D721Med (cell line): ENCODE results near the gene FBXO42.
A peak's percentile ranks its signal among the peaks of the same experiment; 100 is the strongest.
"Not testable (repeated sequence)": the region's sequence is repeated elsewhere in the genome, so short reads cannot be mapped to it uniquely, and the experiment has no call there.

Experiments
- DNase-seq: peaks from one replicate; pipeline ENCODE4 v3.0.0; 2011; ENCODE audit warnings: low spot score; ENCODE audit not compliant: insufficient read length
- FAIRE-seq: peaks from 2 replicates; lab custom pipeline; 2011; peaks lifted over from hg19 to GRCh38; lab: Jason Lieb, UNC
- CTCF ChIP-seq: IDR thresholded peaks from 2 replicates; pipeline ENCODE4 v1.5.1; 2012; ENCODE audit warnings: mild to moderate bottlenecking, control low read depth; ENCODE audit not compliant: insufficient read depth; ENCODE audit errors: missing control alignments

FBXO42 gene

GRCh38 chr1:16224472-16224871 lies 127.8 kb downstream of the FBXO42 start:
- TF ChIP-seq CTCF = no peak
- DNase-seq (no peak), FAIRE-seq (no peak)

GRCh38 chr1:16222716-16223115 lies 129.6 kb downstream of the FBXO42 start:
- not testable (repeated sequence) for FAIRE-seq

GRCh38 chr1:16221499-16221898 lies 130.8 kb downstream of the FBXO42 start:
- no peak for FAIRE-seq
- no peak for TF ChIP-seq CTCF
- no peak for DNase-seq

More at GRCh38 chr1:16222716-16223115, 129.6 kb downstream of the FBXO42 start:
- not testable (repeated sequence) for DNase-seq

GRCh38 chr1:16219968-16220500 lies 132.2 kb downstream of the FBXO42 start:
- DNase-seq = no peak
- no peak for TF ChIP-seq CTCF
- no peak for FAIRE-seq

- no peak for TF ChIP-seq CTCF
- DNase-seq (no peak), FAIRE-seq (no peak)
Observed at GRCh38 chr1:16218674-16219071, 133.6 kb downstream of the FBXO42 start.

- DNase-seq = no peak
- TF ChIP-seq CTCF = no peak
- FAIRE-seq = no peak
Observed at GRCh38 chr1:16218014-16218673, 134.1 kb downstream of the FBXO42 start.

GRCh38 chr1:16217061-16217785 lies 135.1 kb downstream of the FBXO42 start:
- FAIRE-seq = no peak
- TF ChIP-seq CTCF = no peak
- peak; percentile 57 for DNase-seq
